ENCODE results near the gene PTGES2.
"Not testable (repeated sequence)": the region's sequence is repeated elsewhere in the genome, so short reads cannot be mapped to it uniquely, and the experiment has no call there.

The PTGES2 gene

GRCh38 chr9:128116104-128117083 is 11.1 kb downstream of the PTGES2 start:
- no peak overlapping the region for H3K4me3 ChIP-seq (ENCODE audit: low read depth, low read length)
- no peak for DNase-seq (ENCODE audit: low read depth)
- TF ChIP-seq CTCF (IDR thresholded peaks at IDR 0.05; ENCODE audit: low read depth, low read length, missing control alignments): no peak

GRCh38 chr9:128115187-128116103 is 12.1 kb downstream of the PTGES2 start:
- DNase-seq (ENCODE audit: low read depth): no peak
- TF ChIP-seq CTCF (IDR thresholded peaks at IDR 0.05; ENCODE audit: low read depth, low read length, missing control alignments): no peak
- no peak overlapping the region for H3K4me3 ChIP-seq (ENCODE audit: low read depth, low read length)

GRCh38 chr9:128114326-128115186 is 13.0 kb downstream of the PTGES2 start:
- no peak overlapping the region for H3K4me3 ChIP-seq (ENCODE audit: low read depth, low read length)
- TF ChIP-seq CTCF (IDR thresholded peaks at IDR 0.05; ENCODE audit: low read depth, low read length, missing control alignments): no peak
- no peak for DNase-seq (ENCODE audit: low read depth)

- no peak for TF ChIP-seq CTCF (IDR thresholded peaks at IDR 0.05; ENCODE audit: low read depth, low read length, missing control alignments)
- DNase-seq (ENCODE audit: low read depth): no peak
- H3K4me3 ChIP-seq (ENCODE audit: low read depth, low read length): no peak overlapping the region
These were observed 13.8 kb downstream of the PTGES2 start for GRCh38 chr9:128113526-128114325.

GRCh38 chr9:128111726-128112125 is 15.8 kb downstream of the PTGES2 start:
- H3K4me3 ChIP-seq (ENCODE audit: low read depth, low read length): not testable (repeated sequence)

GRCh38 chr9:128109050-128109709 is 18.3 kb downstream of the PTGES2 start:
- no peak for TF ChIP-seq CTCF (IDR thresholded peaks at IDR 0.05; ENCODE audit: low read depth, low read length, missing control alignments)
- H3K4me3 ChIP-seq (ENCODE audit: low read depth, low read length): no peak overlapping the region
- DNase-seq (ENCODE audit: low read depth): no peak

More at GRCh38 chr9:128111726-128112125, 15.8 kb downstream of the PTGES2 start:
- not testable (repeated sequence) for DNase-seq (ENCODE audit: low read depth)

All from GM12864 (cell line).